Panc1 (cell line): Measurements from ENCODE around the gene FN3K. TPM values are rescaled to one million over a fixed set of nuclear protein-coding genes. Genes with fewer than 3 reads are reported as not detected.

ENCODE experiments used
- ATAC-seq: fragments of 200-7000 bp; cut with Tn5 transposase; 2 replicates; pipeline ENCODE4 v1.9.1; 2020; ENCODE audit warnings: mild to moderate bottlenecking, moderate library complexity
- BruUV-seq: library from RNA; stranded (reverse); fragments of 400-500 nt; replicated peaks from 2 replicates; lab custom pipeline; 2021; lab: Mats Ljungman, UMichigan
- CTCF ChIA-PET: fragments of 300-600 bp; sonication (Branson Sonifier 250); formaldehyde crosslinking; loops from one replicate; lab custom pipeline; 2022; ENCODE audit warnings: antibody characterized with exemption; lab: Charles Lee
- POLR2A ChIA-PET: fragments of 300-600 bp; sonication (Branson Sonifier 250); formaldehyde crosslinking; loops from one replicate; lab custom pipeline; 2022; ENCODE audit warnings: antibody characterized with exemption; lab: Charles Lee
- DNase-seq: peaks from one replicate; pipeline ENCODE4 v3.0.0-alpha.2; 2010; ENCODE audit warnings: low read depth, low spot score
- H3K27ac ChIP-seq: 2 replicates; pipeline ENCODE4 v1.5.1; 2011; ENCODE audit warnings: mild to moderate bottlenecking, low read length, inconsistent platforms
- H3K27me3 ChIP-seq: fragments of 200-500 bp; sonication (Bioruptor generic); 2 replicates; pipeline ENCODE4 v1.6.0; 2014; ENCODE audit warnings: low read length, inconsistent platforms; ENCODE audit not compliant: control insufficient read depth, insufficient read depth
- H3K36me3 ChIP-seq: fragments of 200-500 bp; sonication (Bioruptor generic); 2 replicates; pipeline ENCODE4 v1.5.1; 2014; ENCODE audit warnings: inconsistent platforms, mild to moderate bottlenecking, low read length, moderate library complexity; ENCODE audit not compliant: control insufficient read depth, insufficient read depth
- H3K4me1 ChIP-seq: 2 replicates; pipeline ENCODE4 v1.5.1; 2011; ENCODE audit warnings: inconsistent platforms, mild to moderate bottlenecking, low read length, moderate library complexity; ENCODE audit not compliant: control insufficient read depth, insufficient read depth
- H3K4me3 ChIP-seq, 2 experiments: 2 replicates each; pipeline ENCODE4 v1.5.1; 2011 to 2012; ENCODE audit warnings: low read depth in 2 of 2, low read length in 2 of 2, mild to moderate bottlenecking in 2 of 2, inconsistent platforms in 1 of 2, moderate library complexity in 1 of 2
- H3K9me3 ChIP-seq: fragments of 200-500 bp; sonication (Bioruptor generic); 2 replicates; pipeline ENCODE4 v1.5.1; 2014; ENCODE audit warnings: low read depth, mild to moderate bottlenecking, inconsistent platforms, low read length, moderate library complexity; ENCODE audit not compliant: control insufficient read depth, insufficient read depth
- POLR2AphosphoS5 ChIP-seq: IDR thresholded peaks from 2 replicates; pipeline ENCODE4 v1.6.1; 2012; ENCODE audit warnings: mild to moderate bottlenecking, low read depth, low read length, moderate library complexity
- SIN3A ChIP-seq: IDR thresholded peaks from 2 replicates; pipeline ENCODE4 v1.6.1; 2012; ENCODE audit warnings: low read depth, mild to moderate bottlenecking, low read length, moderate library complexity, borderline replicate concordance; ENCODE audit not compliant: insufficient read depth
- TCF7L2 ChIP-seq: IDR thresholded peaks from 2 replicates; pipeline ENCODE4 v1.6.1; 2011; ENCODE audit warnings: mild to moderate bottlenecking, low read depth, low read length, inconsistent platforms
- in situ Hi-C: cut with HindIII; loops from 2 replicates; pipeline ENCODE4 v1.10.0; 2016; ENCODE audit warnings: low sequenced_read_pairs, low pct_unique_long_range_greater_than_20kb
- intact Hi-C: fragments of 100-400 bp; cut with micrococcal nuclease; formaldehyde crosslinking; loops from one replicate; pipeline ENCODE4 v1.10.0; 2022; ENCODE audit not compliant: unreplicated experiment
- total RNA-seq: library from RNA; stranded (reverse); gene quantifications from one replicate; pipeline ENCODE4 v1.2.1, GENCODE V29; 2021; ENCODE audit not compliant: unreplicated experiment
- TF ChIP-seq, protein P1 (sequence below): fragments of 450-650 bp; IDR thresholded peaks from 2 replicates; pipeline ENCODE4 v1.5.1; 2017; ENCODE audit warnings: mild to moderate bottlenecking
- TF ChIP-seq, protein P2 (sequence below), 2 experiments: IDR thresholded peaks; 2 replicates each; pipeline ENCODE4 v1.6.1; 2011 to 2012; ENCODE audit warnings: low read depth in 2 of 2, control low read depth in 1 of 2, low read length in 1 of 2, mild to moderate bottlenecking in 1 of 2, moderate library complexity in 1 of 2; ENCODE audit not compliant: insufficient read depth in 1 of 2

The FN3K gene
- total RNA-seq, 1 experiment from 2014 or later: 34.8 TPM

DNA sequence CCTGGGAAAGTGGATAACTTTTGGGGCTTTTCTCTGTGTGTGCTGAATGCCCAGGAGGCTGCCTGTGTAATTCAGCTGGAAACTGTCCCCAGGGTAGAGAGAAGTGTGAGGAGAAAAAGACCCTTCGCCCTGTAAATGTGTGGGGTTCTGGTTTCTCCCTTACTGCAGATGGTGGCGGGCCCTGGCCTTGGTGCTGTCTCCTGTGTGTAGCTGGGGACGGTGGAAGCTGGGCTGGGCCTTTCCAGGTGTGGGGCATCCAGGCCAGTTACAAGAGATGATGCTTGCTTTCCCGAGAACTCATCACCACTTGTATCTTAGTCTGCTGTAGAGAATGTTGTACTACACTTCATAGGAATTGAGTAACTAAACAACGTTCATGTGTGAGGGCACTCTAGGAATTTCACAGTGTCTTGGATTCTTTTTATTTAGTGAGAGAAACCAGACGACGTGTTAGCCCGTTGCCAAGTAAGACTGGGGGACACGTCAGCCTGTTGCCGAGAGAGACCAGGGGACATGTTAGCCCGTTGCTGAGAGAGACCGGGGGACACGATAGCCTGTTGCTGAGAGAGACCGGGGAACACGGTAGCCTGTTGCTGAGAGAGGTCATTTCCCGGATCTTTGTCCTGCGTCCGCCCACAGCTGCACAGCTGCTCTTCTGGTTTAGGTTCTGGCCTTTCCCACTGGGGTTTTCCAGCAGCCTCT, 59.5 kb downstream of the FN3K start:
- ATAC-seq (no peak), DNase-seq (no peak)
- POLR2A ChIA-PET: no interaction called here
- in situ Hi-C loops: no loop called here
- H3K4me1 ChIP-seq: no peaks in the 10 kb centered on the region
- no peak overlapping the region for H3K4me3 ChIP-seq
- no peak overlapping the region for H3K27ac ChIP-seq
- intact Hi-C loops: no loop called here
- BruUV-seq: no TSS peak
- CTCF ChIA-PET: no interaction called here
- peaks cover 3% of the 10 kb centered on the region for H3K36me3 ChIP-seq
- TF ChIP-seq SIN3A: no peak
- TF ChIP-seq, protein P1, sequence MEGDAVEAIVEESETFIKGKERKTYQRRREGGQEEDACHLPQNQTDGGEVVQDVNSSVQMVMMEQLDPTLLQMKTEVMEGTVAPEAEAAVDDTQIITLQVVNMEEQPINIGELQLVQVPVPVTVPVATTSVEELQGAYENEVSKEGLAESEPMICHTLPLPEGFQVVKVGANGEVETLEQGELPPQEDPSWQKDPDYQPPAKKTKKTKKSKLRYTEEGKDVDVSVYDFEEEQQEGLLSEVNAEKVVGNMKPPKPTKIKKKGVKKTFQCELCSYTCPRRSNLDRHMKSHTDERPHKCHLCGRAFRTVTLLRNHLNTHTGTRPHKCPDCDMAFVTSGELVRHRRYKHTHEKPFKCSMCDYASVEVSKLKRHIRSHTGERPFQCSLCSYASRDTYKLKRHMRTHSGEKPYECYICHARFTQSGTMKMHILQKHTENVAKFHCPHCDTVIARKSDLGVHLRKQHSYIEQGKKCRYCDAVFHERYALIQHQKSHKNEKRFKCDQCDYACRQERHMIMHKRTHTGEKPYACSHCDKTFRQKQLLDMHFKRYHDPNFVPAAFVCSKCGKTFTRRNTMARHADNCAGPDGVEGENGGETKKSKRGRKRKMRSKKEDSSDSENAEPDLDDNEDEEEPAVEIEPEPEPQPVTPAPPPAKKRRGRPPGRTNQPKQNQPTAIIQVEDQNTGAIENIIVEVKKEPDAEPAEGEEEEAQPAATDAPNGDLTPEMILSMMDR: no peak
- no peak for TF ChIP-seq TCF7L2
- TF ChIP-seq POLR2AphosphoS5: no peak
- TF ChIP-seq, protein P2, sequence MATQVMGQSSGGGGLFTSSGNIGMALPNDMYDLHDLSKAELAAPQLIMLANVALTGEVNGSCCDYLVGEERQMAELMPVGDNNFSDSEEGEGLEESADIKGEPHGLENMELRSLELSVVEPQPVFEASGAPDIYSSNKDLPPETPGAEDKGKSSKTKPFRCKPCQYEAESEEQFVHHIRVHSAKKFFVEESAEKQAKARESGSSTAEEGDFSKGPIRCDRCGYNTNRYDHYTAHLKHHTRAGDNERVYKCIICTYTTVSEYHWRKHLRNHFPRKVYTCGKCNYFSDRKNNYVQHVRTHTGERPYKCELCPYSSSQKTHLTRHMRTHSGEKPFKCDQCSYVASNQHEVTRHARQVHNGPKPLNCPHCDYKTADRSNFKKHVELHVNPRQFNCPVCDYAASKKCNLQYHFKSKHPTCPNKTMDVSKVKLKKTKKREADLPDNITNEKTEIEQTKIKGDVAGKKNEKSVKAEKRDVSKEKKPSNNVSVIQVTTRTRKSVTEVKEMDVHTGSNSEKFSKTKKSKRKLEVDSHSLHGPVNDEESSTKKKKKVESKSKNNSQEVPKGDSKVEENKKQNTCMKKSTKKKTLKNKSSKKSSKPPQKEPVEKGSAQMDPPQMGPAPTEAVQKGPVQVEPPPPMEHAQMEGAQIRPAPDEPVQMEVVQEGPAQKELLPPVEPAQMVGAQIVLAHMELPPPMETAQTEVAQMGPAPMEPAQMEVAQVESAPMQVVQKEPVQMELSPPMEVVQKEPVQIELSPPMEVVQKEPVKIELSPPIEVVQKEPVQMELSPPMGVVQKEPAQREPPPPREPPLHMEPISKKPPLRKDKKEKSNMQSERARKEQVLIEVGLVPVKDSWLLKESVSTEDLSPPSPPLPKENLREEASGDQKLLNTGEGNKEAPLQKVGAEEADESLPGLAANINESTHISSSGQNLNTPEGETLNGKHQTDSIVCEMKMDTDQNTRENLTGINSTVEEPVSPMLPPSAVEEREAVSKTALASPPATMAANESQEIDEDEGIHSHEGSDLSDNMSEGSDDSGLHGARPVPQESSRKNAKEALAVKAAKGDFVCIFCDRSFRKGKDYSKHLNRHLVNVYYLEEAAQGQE (IDR thresholded peaks at IDR 0.05; ENCODE audit: insufficient read depth in 1 of 2, low read depth in 2 of 2, low read length in 1 of 2): no peak
- no peaks in the 10 kb centered on the region for H3K9me3 ChIP-seq
- H3K27me3 ChIP-seq: no peaks in the 10 kb centered on the region

DNA sequence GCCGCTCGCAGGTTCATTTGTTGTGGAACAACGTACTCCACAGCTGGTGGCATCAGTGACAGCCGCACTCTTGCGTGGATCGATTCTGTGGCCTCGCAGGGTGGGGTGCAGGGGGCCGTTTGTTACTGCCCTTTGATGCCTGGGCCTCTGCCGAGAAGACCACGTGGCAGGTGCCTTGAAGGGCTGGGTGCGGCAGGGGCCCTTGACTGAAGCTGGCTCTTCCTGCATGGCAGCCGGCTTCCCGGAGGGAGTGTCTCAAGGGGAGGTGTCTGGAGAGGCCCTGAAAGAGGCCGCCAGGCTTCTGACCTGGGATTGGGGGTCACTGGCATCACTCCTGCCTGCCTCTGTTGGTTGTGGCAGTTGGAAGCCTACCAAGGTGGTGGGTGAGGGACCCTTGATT, 60.2 kb downstream of the FN3K start:
- ChIA-PET CTCF (no interaction called here), POLR2A (no interaction called here)
- in situ Hi-C loops (no loop called here), intact Hi-C loops (no loop called here)
- no peak overlapping the region for H3K27ac ChIP-seq
- TF ChIP-seq SIN3A (no peak), POLR2AphosphoS5 (no peak), TCF7L2 (no peak)
- TF ChIP-seq, protein P2 (IDR thresholded peaks at IDR 0.05; ENCODE audit: insufficient read depth in 1 of 2, low read depth in 2 of 2, low read length in 1 of 2): no peak
- TF ChIP-seq, protein P1: no peak
- H3K36me3 ChIP-seq: peaks cover 3% of the 10 kb centered on the region
- no peaks in the 10 kb centered on the region for H3K27me3 ChIP-seq
- H3K4me3 ChIP-seq: no peak overlapping the region
- ATAC-seq (no peak), DNase-seq (no peak)
- BruUV-seq: no TSS peak
- no peaks in the 10 kb centered on the region for H3K9me3 ChIP-seq
- no peaks in the 10 kb centered on the region for H3K4me1 ChIP-seq
